ENCODE data around the gene EGFR.
"Not testable (repeated sequence)": the region's sequence is repeated elsewhere in the genome, so short reads cannot be mapped to it uniquely, and the experiment has no call there.

EGFR gene

GRCh38 chr7:55156919-55157763 lies 138.3 kb downstream of the EGFR start:
- H3K36me3 ChIP-seq (ENCODE audit: insufficient read depth, low read length): no peaks in the 10 kb centered on the region
- H3K9ac ChIP-seq (ENCODE audit: low read depth, low read length): no peak overlapping the region
- peaks cover 16% of the 10 kb centered on the region; the same call in 1 of the 2 replicates for H3K4me1 ChIP-seq (ENCODE audit: insufficient read depth, low read length)

GRCh38 chr7:55157764-55158105 lies 138.9 kb downstream of the EGFR start:
- H3K9ac ChIP-seq (ENCODE audit: low read depth, low read length): no peak overlapping the region
- peaks cover 11% of the 10 kb centered on the region; the same call in 1 of the 2 replicates for H3K4me1 ChIP-seq (ENCODE audit: insufficient read depth, low read length)
- H3K9me3 ChIP-seq (ENCODE audit: control insufficient read depth, insufficient read depth, low read length): no peaks in the 10 kb centered on the region
- H3K36me3 ChIP-seq (ENCODE audit: insufficient read depth, low read length): no peaks in the 10 kb centered on the region

More at GRCh38 chr7:55156919-55157763, 138.3 kb downstream of the EGFR start:
- H3K9me3 ChIP-seq (ENCODE audit: control insufficient read depth, insufficient read depth, low read length): no peaks in the 10 kb centered on the region

- Histone ChIP-seq H3K36me3 (ENCODE audit: insufficient read depth, low read length) (no peaks in the 10 kb centered on the region), H3K9ac (ENCODE audit: low read depth, low read length) (no peak overlapping the region), H3K9me3 (ENCODE audit: control insufficient read depth, insufficient read depth, low read length) (no peaks in the 10 kb centered on the region)
Measured at GRCh38 chr7:55158541-55159382, 139.9 kb downstream of the EGFR start.

GRCh38 chr7:55160539-55160938 lies 141.7 kb downstream of the EGFR start:
- peaks cover 11% of the 10 kb centered on the region; the same call in 1 of the 2 replicates for H3K4me1 ChIP-seq (ENCODE audit: insufficient read depth, low read length)
- no peaks in the 10 kb centered on the region for H3K36me3 ChIP-seq (ENCODE audit: insufficient read depth, low read length)
- H3K9ac ChIP-seq (ENCODE audit: low read depth, low read length): no peak overlapping the region
- no peaks in the 10 kb centered on the region for H3K9me3 ChIP-seq (ENCODE audit: control insufficient read depth, insufficient read depth, low read length)

More at GRCh38 chr7:55158541-55159382, 139.9 kb downstream of the EGFR start:
- H3K4me1 ChIP-seq (ENCODE audit: insufficient read depth, low read length): peaks cover 11% of the 10 kb centered on the region; the same call in 1 of the 2 replicates

- Histone ChIP-seq H3K9me3 (ENCODE audit: control insufficient read depth, insufficient read depth, low read length) (no peaks in the 10 kb centered on the region), H3K4me1 (ENCODE audit: insufficient read depth, low read length) (peaks cover 11% of the 10 kb centered on the region; the same call in 1 of the 2 replicates), H3K9ac (ENCODE audit: low read depth, low read length) (no peak overlapping the region), H3K36me3 (ENCODE audit: insufficient read depth, low read length) (no peaks in the 10 kb centered on the region)
Measured at GRCh38 chr7:55161154-55161687, 142.4 kb downstream of the EGFR start.

- Histone ChIP-seq H3K9me3 (ENCODE audit: control insufficient read depth, insufficient read depth, low read length) (no peaks in the 10 kb centered on the region), H3K4me1 (ENCODE audit: insufficient read depth, low read length) (peaks cover 1% of the 10 kb centered on the region; the same call in 1 of the 2 replicates), H3K36me3 (ENCODE audit: insufficient read depth, low read length) (no peaks in the 10 kb centered on the region), H3K9ac (ENCODE audit: low read depth, low read length) (no peak overlapping the region)
Measured at GRCh38 chr7:55162476-55162875, 143.7 kb downstream of the EGFR start.

- Histone ChIP-seq H3K36me3 (ENCODE audit: insufficient read depth, low read length) (no peaks in the 10 kb centered on the region), H3K9ac (ENCODE audit: low read depth, low read length) (no peak overlapping the region), H3K9me3 (ENCODE audit: control insufficient read depth, insufficient read depth, low read length) (no peaks in the 10 kb centered on the region)
Measured at GRCh38 chr7:55163733-55164132, 144.9 kb downstream of the EGFR start.

GRCh38 chr7:55164527-55164926 lies 145.7 kb downstream of the EGFR start:
- Histone ChIP-seq H3K36me3 (ENCODE audit: insufficient read depth, low read length) (no peaks in the 10 kb centered on the region), H3K9ac (ENCODE audit: low read depth, low read length) (no peak overlapping the region), H3K4me1 (ENCODE audit: insufficient read depth, low read length) (no peaks in the 10 kb centered on the region), H3K9me3 (ENCODE audit: control insufficient read depth, insufficient read depth, low read length) (no peaks in the 10 kb centered on the region)

More at GRCh38 chr7:55163733-55164132, 144.9 kb downstream of the EGFR start:
- no peaks in the 10 kb centered on the region for H3K4me1 ChIP-seq (ENCODE audit: insufficient read depth, low read length)

GRCh38 chr7:55165176-55165861 lies 146.5 kb downstream of the EGFR start:
- H3K9ac ChIP-seq (ENCODE audit: low read depth, low read length): no peak overlapping the region
- no peaks in the 10 kb centered on the region for H3K4me1 ChIP-seq (ENCODE audit: insufficient read depth, low read length)
- H3K9me3 ChIP-seq (ENCODE audit: control insufficient read depth, insufficient read depth, low read length): no peaks in the 10 kb centered on the region
- H3K36me3 ChIP-seq (ENCODE audit: insufficient read depth, low read length): no peaks in the 10 kb centered on the region; the same call in 1 of the 2 replicates

- H3K36me3 ChIP-seq (ENCODE audit: insufficient read depth, low read length); H3K4me1 ChIP-seq (ENCODE audit: insufficient read depth, low read length); H3K9me3 ChIP-seq (ENCODE audit: control insufficient read depth, insufficient read depth, low read length); H3K9ac ChIP-seq (ENCODE audit: low read depth, low read length): not testable (repeated sequence)
Measured at GRCh38 chr7:55167296-55167695, 148.5 kb downstream of the EGFR start.

GRCh38 chr7:55170335-55171069 lies 151.7 kb downstream of the EGFR start:
- H3K4me1 ChIP-seq (ENCODE audit: insufficient read depth, low read length): no peaks in the 10 kb centered on the region
- no peak overlapping the region for H3K9ac ChIP-seq (ENCODE audit: low read depth, low read length)
- no peaks in the 10 kb centered on the region; the same call in none of the 2 replicates for H3K36me3 ChIP-seq (ENCODE audit: insufficient read depth, low read length)
- H3K9me3 ChIP-seq (ENCODE audit: control insufficient read depth, insufficient read depth, low read length): no peaks in the 10 kb centered on the region

- Histone ChIP-seq H3K4me1 (ENCODE audit: insufficient read depth, low read length) (no peaks in the 10 kb centered on the region), H3K9me3 (ENCODE audit: control insufficient read depth, insufficient read depth, low read length) (no peaks in the 10 kb centered on the region), H3K36me3 (ENCODE audit: insufficient read depth, low read length) (no peaks in the 10 kb centered on the region; the same call in none of the 2 replicates), H3K9ac (ENCODE audit: low read depth, low read length) (no peak overlapping the region)
Measured at GRCh38 chr7:55171157-55171556, 152.3 kb downstream of the EGFR start.

GRCh38 chr7:55172161-55172560 lies 153.3 kb downstream of the EGFR start:
- Histone ChIP-seq H3K4me1 (ENCODE audit: insufficient read depth, low read length) (no peaks in the 10 kb centered on the region), H3K9me3 (ENCODE audit: control insufficient read depth, insufficient read depth, low read length) (no peaks in the 10 kb centered on the region), H3K36me3 (ENCODE audit: insufficient read depth, low read length) (no peaks in the 10 kb centered on the region; the same call in none of the 2 replicates), H3K9ac (ENCODE audit: low read depth, low read length) (no peak overlapping the region)
